Measurements from ENCODE around the gene ARRDC2.
"Not testable (repeated sequence)": the region's sequence is repeated elsewhere in the genome, so short reads cannot be mapped to it uniquely, and the experiment has no call there.

ARRDC2 gene

GRCh38 chr19:17993076-17993813, 14.7 kb upstream of the ARRDC2 start:
- DNase-seq: no peak

- peak; percentile 54 to 98 for DNase-seq
Measured at GRCh38 chr19:17996826-17997316, 11.1 kb upstream of the ARRDC2 start.

- DNase-seq: no peak
Measured at GRCh38 chr19:17997969-17998826, 9.8 kb upstream of the ARRDC2 start.

GRCh38 chr19:17998827-17999150, 9.2 kb upstream of the ARRDC2 start:
- DNase-seq: no peak

- no peak for DNase-seq
Measured at GRCh38 chr19:17999684-18000479, 8.1 kb upstream of the ARRDC2 start.

GRCh38 chr19:18000480-18000914, 7.5 kb upstream of the ARRDC2 start:
- peak; percentile 88 to 89 for DNase-seq

GRCh38 chr19:18000915-18001776, 6.8 kb upstream of the ARRDC2 start:
- DNase-seq: peak; percentile 89 to 91

GRCh38 chr19:18001777-18002345, 6.1 kb upstream of the ARRDC2 start:
- DNase-seq: no peak

GRCh38 chr19:18002347-18002850, 5.6 kb upstream of the ARRDC2 start:
- peak; percentile 63 to 65 for DNase-seq

GRCh38 chr19:18005750-18006149, 2.2 kb upstream of the ARRDC2 start:
- DNase-seq: not testable (repeated sequence)

GRCh38 chr19:18007044-18007916, 690 bp upstream of the ARRDC2 start:
- peak; percentile 66 to 93 for DNase-seq

- DNase-seq: no peak
Measured at GRCh38 chr19:18008814-18009213, 844 bp downstream of the ARRDC2 start.

GRCh38 chr19:18009412-18010066, 1.6 kb downstream of the ARRDC2 start:
- peak; percentile 54 to 69 for DNase-seq

GRCh38 chr19:18010149-18010548, 2.2 kb downstream of the ARRDC2 start:
- no peak for DNase-seq

- DNase-seq: no peak
Measured at GRCh38 chr19:18013210-18014111, 5.5 kb downstream of the ARRDC2 start.

GRCh38 chr19:18014197-18014596, 6.2 kb downstream of the ARRDC2 start:
- no peak for DNase-seq

GRCh38 chr19:18016209-18016910, 8.4 kb downstream of the ARRDC2 start:
- DNase-seq: no peak

Data from inflammatory macrophage treated with lipopolysaccharide for 1 hour (primary cell).